HFF-Myc (cell line): ENCODE results near the gene ATP10A.

Experiments used
- DNase-seq: peaks from one replicate; pipeline ENCODE4 v3.0.0-alpha.2; 2011; ENCODE audit warnings: low read depth; ENCODE audit errors: extremely low read depth
- H3K4me3 ChIP-seq: replicated peaks from 2 replicates; pipeline ENCODE4 v1.5.1; 2011; ENCODE audit warnings: low read depth, mild to moderate bottlenecking, control low read depth, low read length
- TF ChIP-seq, protein P1 (sequence below): IDR thresholded peaks from 2 replicates; pipeline ENCODE4 v1.5.1; 2012; ENCODE audit warnings: mild to moderate bottlenecking, low read depth, low read length, control low read depth; ENCODE audit errors: missing control alignments

The ATP10A gene

DNA sequence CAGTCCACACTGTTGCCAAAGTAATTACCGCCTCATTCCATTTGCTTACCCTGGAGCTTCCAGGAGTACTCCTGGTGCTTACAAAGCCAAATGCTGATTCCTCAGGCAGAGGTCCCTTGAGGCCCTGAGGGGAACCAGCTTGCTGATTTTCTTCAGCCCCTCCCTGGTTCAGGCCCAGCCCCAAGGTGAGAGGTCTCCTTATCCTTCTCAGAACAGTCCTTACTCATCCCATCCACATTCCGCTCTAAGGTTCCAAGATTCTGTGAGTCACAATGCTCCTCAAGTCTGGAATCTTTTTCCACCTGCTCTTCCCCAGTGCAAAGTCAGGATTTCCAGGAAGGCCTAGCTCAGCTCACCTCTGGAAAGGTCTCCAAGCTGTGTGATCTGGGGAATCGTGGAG lies 1.8 kb upstream of the ATP10A start:
- DNase-seq = no peak
- TF ChIP-seq, protein P1, sequence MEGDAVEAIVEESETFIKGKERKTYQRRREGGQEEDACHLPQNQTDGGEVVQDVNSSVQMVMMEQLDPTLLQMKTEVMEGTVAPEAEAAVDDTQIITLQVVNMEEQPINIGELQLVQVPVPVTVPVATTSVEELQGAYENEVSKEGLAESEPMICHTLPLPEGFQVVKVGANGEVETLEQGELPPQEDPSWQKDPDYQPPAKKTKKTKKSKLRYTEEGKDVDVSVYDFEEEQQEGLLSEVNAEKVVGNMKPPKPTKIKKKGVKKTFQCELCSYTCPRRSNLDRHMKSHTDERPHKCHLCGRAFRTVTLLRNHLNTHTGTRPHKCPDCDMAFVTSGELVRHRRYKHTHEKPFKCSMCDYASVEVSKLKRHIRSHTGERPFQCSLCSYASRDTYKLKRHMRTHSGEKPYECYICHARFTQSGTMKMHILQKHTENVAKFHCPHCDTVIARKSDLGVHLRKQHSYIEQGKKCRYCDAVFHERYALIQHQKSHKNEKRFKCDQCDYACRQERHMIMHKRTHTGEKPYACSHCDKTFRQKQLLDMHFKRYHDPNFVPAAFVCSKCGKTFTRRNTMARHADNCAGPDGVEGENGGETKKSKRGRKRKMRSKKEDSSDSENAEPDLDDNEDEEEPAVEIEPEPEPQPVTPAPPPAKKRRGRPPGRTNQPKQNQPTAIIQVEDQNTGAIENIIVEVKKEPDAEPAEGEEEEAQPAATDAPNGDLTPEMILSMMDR = no peak
- H3K4me3 ChIP-seq = no peak overlapping the region

DNA sequence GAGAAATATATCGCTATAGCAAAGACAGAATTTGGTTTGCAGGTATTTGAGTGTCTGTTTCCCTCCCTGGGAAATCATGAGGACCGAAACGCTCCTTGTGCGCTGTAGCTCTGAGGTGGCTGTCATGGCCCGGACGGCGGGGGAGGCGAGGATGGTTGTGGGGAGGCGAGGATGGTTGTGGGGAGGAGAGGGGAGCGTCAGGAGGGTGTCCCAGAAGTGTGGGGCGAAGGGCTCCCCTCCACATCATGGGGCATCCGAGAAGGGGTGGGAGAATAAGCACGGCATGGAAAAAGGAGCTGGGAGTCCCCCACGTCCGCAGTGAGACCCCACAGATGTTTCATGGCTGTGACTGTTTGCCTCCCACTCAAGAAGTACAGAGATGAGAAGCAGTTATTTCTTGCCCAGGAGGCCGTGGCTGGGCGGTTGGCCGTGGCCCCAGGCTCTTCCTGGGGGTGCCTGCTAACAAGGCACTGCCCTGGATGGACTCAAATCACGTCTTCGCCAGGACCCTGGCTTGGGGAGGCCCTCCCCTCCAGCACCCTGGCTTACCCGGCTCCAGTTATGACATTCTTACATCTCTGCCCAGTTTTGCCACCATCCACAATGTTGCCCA lies 947 bp upstream of the ATP10A start:
- peak overlapping the region; percentile 64 for H3K4me3 ChIP-seq
- TF ChIP-seq, protein P1 = no peak
- no peak for DNase-seq

DNA sequence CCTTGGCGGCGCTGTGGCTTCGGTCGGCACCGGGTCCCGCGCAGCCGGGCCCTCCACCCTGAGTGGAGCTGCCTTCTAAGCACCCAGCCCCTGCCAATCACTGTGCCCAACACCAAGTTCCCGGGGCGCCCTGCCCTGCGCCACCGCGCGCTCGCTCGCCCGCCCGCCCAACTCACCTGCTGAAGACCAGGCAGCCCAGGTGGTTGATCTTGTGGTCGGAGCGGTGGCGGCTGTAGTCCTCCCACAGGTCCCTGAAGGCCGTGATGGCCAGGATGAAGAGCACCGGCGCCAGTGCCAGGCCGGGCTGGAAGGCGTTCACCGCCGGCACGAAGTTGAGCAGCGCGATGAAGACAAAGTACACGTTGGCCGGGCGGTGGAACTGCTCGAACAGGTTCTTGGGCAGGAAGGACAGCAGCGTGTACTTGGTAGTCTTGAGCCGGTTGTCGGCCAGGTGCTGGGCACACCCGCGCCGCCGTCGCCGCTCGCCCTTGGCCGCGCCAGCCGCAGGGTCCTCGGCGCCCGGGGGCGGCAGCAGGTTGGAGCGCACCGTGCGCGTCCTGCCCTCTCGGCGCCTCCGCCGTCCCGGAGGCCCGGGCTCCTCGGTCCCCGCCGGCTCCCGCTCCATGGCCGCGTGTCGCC lies 536 bp downstream of the ATP10A start:
- no peak for DNase-seq
- H3K4me3 ChIP-seq = peak overlapping the region; percentile 64
- TF ChIP-seq, protein P1 = no peak

DNA sequence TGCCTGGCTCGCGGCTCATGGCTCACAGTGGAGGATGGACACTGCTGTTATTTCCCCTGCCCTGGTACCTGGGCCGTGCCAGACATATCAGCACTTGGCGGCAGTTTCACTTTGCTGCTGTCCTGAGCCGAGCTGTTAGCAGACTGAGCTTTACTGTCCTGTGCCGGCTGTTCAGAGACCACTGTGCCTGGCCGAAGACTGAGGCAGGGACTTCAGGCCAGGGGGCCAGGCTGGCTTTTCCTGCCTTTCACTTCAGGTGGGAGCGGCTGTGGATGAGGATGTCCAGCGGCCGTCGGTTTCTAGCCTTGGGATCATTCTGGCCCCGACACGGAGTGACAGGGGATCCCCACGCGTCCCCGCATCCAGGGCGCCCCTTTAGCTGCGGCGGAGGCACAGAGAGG lies 1.1 kb downstream of the ATP10A start:
- DNase-seq = no peak
- peak overlapping the region; percentile 64 for H3K4me3 ChIP-seq
- TF ChIP-seq, protein P1 = no peak

DNA sequence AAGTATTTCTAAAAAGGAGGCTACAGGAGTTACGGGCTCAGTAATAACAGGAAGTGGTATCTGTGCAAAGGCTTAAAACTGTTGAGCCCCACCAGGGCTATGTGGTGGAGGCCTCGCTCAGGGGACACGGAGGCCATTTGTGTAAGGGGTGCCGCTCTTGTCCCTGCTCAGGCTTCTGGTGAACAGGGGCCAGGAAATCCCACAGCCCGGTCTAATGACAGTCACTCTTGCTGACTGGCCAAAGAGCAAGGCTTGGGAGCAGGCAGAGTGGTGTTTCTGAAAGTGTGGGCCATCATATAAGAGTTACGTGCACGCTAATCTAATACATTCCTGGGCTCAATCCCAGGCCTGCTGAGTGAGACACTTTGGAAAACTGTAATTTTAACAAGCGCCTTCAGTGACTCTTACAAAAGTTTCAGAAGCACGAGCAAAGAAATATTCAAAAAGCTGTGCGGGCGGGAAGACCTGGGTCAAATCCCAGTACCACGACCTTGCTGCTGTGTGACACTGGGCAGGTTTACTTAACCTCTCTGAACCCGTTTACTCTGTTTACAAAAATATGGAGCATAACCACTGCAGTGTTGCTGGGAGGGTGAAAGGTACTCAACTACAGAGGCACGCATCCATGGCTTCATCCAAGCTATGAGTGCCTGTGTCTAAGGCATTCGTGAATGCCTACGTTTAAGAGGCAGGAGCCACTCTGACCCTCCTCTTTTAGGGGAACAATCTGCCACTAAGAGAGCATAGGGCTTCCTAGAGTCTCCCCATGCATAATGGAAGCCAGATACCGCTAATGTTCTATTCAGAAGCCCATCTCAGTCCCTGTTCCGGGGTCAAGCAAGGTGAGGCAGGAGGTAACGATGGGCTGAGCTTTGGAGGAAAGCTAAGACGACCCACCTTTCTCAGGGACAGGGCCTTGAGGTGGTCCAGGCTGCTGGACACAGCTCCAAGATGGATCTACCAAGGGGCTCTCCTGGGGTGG lies 2.0 kb downstream of the ATP10A start:
- DNase-seq = no peak
- peak overlapping the region; percentile 64 for H3K4me3 ChIP-seq

More for the DNA sequence above, 2.0 kb downstream of the ATP10A start:
- TF ChIP-seq, protein P1 = no peak
